ENCODE data around the gene ITGA4. TPM values are rescaled to one million over a fixed set of nuclear protein-coding genes. Genes with fewer than 3 reads are reported as not detected.
"Not testable (repeated sequence)": the region's sequence is repeated elsewhere in the genome, so short reads cannot be mapped to it uniquely, and the experiment has no call there.

Gene ITGA4
- total RNA-seq, 1 donor from 2014 or later = 106 TPM

- Mint-ChIP-seq H3K9me3 (no peaks in the 10 kb centered on the region), H3K4me1 (peaks cover 32% of the 10 kb centered on the region), H3K4me3 (no peak overlapping the region), H3K27me3 (peaks cover 3% of the 10 kb centered on the region), H3K27ac (no peak overlapping the region), H3K36me3 (ENCODE audit: low read depth) (no peaks in the 10 kb centered on the region)
- intact Hi-C loops (cut with micrococcal nuclease) = no loop called here
- no peak for DNase-seq
Measured at GRCh38 chr2:181440919-181441318, 16.3 kb upstream of the ITGA4 start.

- H3K27me3 Mint-ChIP-seq = peaks cover 3% of the 10 kb centered on the region
- intact Hi-C loops (cut with micrococcal nuclease) = no loop called here
- H3K4me1 Mint-ChIP-seq = peaks cover 32% of the 10 kb centered on the region
- H3K27ac Mint-ChIP-seq = no peak overlapping the region
- H3K4me3 Mint-ChIP-seq = no peak overlapping the region
- H3K9me3 Mint-ChIP-seq = no peaks in the 10 kb centered on the region
- no peak for DNase-seq
- no peaks in the 10 kb centered on the region for H3K36me3 Mint-ChIP-seq (ENCODE audit: low read depth)
Measured at GRCh38 chr2:181441670-181442069, 15.5 kb upstream of the ITGA4 start.

- intact Hi-C loops (cut with micrococcal nuclease) = no loop called here
- no peak overlapping the region for H3K27ac Mint-ChIP-seq
Measured at GRCh38 chr2:181444654-181445053, 12.5 kb upstream of the ITGA4 start.

GRCh38 chr2:181446985-181447384, 10.2 kb upstream of the ITGA4 start:
- Mint-ChIP-seq H3K4me1 (peaks cover 16% of the 10 kb centered on the region), H3K36me3 (ENCODE audit: low read depth) (peaks cover 9% of the 10 kb centered on the region), H3K27ac (peak overlapping the region; percentile 81), H3K27me3 (peaks cover 3% of the 10 kb centered on the region), H3K4me3 (peak overlapping the region; percentile 43), H3K9me3 (peaks cover 9% of the 10 kb centered on the region)
- DNase-seq = no peak
- intact Hi-C loops (cut with micrococcal nuclease) = loop anchor here (1.0 kb wide), 1 partner anchor 8 kb away; no protein-coding TSS in a partner anchor

More at GRCh38 chr2:181444654-181445053, 12.5 kb upstream of the ITGA4 start:
- DNase-seq = no peak
- Mint-ChIP-seq H3K4me3 (no peak overlapping the region), H3K27me3 (peaks cover 3% of the 10 kb centered on the region), H3K4me1 (peaks cover 22% of the 10 kb centered on the region), H3K36me3 (ENCODE audit: low read depth) (peaks cover 6% of the 10 kb centered on the region), H3K9me3 (peaks cover 6% of the 10 kb centered on the region)

GRCh38 chr2:181449278-181449677, 7.9 kb upstream of the ITGA4 start:
- H3K4me3 Mint-ChIP-seq; DNase-seq; H3K27me3 Mint-ChIP-seq; intact Hi-C loops (cut with micrococcal nuclease); H3K27ac Mint-ChIP-seq: not testable (repeated sequence)
- Mint-ChIP-seq H3K36me3 (ENCODE audit: low read depth) (peaks cover 10% of the 10 kb centered on the region), H3K4me1 (peaks cover 18% of the 10 kb centered on the region), H3K9me3 (peaks cover 12% of the 10 kb centered on the region)

- Mint-ChIP-seq H3K4me3 (peak overlapping the region; percentile 89), H3K4me1 (peaks cover 38% of the 10 kb centered on the region), H3K9me3 (peaks cover 5% of the 10 kb centered on the region), H3K27ac (peak overlapping the region; percentile 93), H3K36me3 (ENCODE audit: low read depth) (peaks cover 24% of the 10 kb centered on the region), H3K27me3 (no peaks in the 10 kb centered on the region)
- intact Hi-C loops (cut with micrococcal nuclease) = loop anchor here (1.0 to 10.0 kb wide), 8 partner anchors 8 to 473 kb away; partner anchors contain the start of gene UBE2E3
- DNase-seq = peak; percentile 74
Measured at GRCh38 chr2:181454686-181455450, 2.3 kb upstream of the ITGA4 start.

GRCh38 chr2:181456660-181457120, 496 bp upstream of the ITGA4 start:
- peaks cover 5% of the 10 kb centered on the region for H3K9me3 Mint-ChIP-seq
- DNase-seq = peak; percentile 94
- peaks cover 45% of the 10 kb centered on the region for H3K4me1 Mint-ChIP-seq
- H3K27ac Mint-ChIP-seq = peak overlapping the region; percentile 93
- H3K4me3 Mint-ChIP-seq = peak overlapping the region; percentile 89
- H3K36me3 Mint-ChIP-seq (ENCODE audit: low read depth) = peaks cover 28% of the 10 kb centered on the region
- intact Hi-C loops (cut with micrococcal nuclease) = loop anchor here (1.0 to 10.0 kb wide), 9 partner anchors 34 to 474 kb away; partner anchors contain the start of gene UBE2E3
- H3K27me3 Mint-ChIP-seq = no peaks in the 10 kb centered on the region

GRCh38 chr2:181457741-181458425, 697 bp downstream of the ITGA4 start:
- peak overlapping the region; percentile 93 for H3K27ac Mint-ChIP-seq
- peak overlapping the region; percentile 89 for H3K4me3 Mint-ChIP-seq
- H3K36me3 Mint-ChIP-seq (ENCODE audit: low read depth) = peaks cover 29% of the 10 kb centered on the region
- peak; percentile 85 for DNase-seq
- no peaks in the 10 kb centered on the region for H3K9me3 Mint-ChIP-seq
- intact Hi-C loops (cut with micrococcal nuclease) = loop anchor here (1.0 to 10.0 kb wide), 10 partner anchors 8 to 476 kb away; partner anchors contain the start of gene UBE2E3
- H3K4me1 Mint-ChIP-seq = peaks cover 52% of the 10 kb centered on the region
- no peaks in the 10 kb centered on the region for H3K27me3 Mint-ChIP-seq

GRCh38 chr2:181458871-181459270, 1.7 kb downstream of the ITGA4 start:
- peak overlapping the region; percentile 89 for H3K4me3 Mint-ChIP-seq
- peak overlapping the region; percentile 93 for H3K27ac Mint-ChIP-seq
- H3K4me1 Mint-ChIP-seq = peaks cover 61% of the 10 kb centered on the region
- no peak for DNase-seq
- H3K9me3 Mint-ChIP-seq = no peaks in the 10 kb centered on the region
- H3K27me3 Mint-ChIP-seq = no peaks in the 10 kb centered on the region
- H3K36me3 Mint-ChIP-seq (ENCODE audit: low read depth) = peaks cover 37% of the 10 kb centered on the region
- intact Hi-C loops (cut with micrococcal nuclease) = loop anchor here (1.0 to 10.0 kb wide), 7 partner anchors 7 to 477 kb away; partner anchors contain the start of gene UBE2E3

- Mint-ChIP-seq H3K27ac (peak overlapping the region; percentile 93), H3K4me1 (peaks cover 61% of the 10 kb centered on the region), H3K9me3 (no peaks in the 10 kb centered on the region), H3K27me3 (no peaks in the 10 kb centered on the region), H3K36me3 (ENCODE audit: low read depth) (peaks cover 44% of the 10 kb centered on the region), H3K4me3 (peak overlapping the region; percentile 89)
- intact Hi-C loops (cut with micrococcal nuclease) = loop anchor here (1.0 to 10.0 kb wide), 7 partner anchors 37 to 477 kb away; partner anchors contain the start of genes ITPRID2 and UBE2E3
- peak; percentile 60 for DNase-seq
Measured at GRCh38 chr2:181459621-181460021, 2.4 kb downstream of the ITGA4 start.

- Mint-ChIP-seq H3K27me3 (no peaks in the 10 kb centered on the region), H3K27ac (peak overlapping the region; percentile 93), H3K4me3 (peak overlapping the region; percentile 89), H3K36me3 (ENCODE audit: low read depth) (peaks cover 53% of the 10 kb centered on the region), H3K9me3 (no peaks in the 10 kb centered on the region), H3K4me1 (peaks cover 56% of the 10 kb centered on the region)
- DNase-seq = peak; percentile 79
- intact Hi-C loops (cut with micrococcal nuclease) = loop anchor here (5.0 kb wide), 1 partner anchor 431 kb away; the partner anchor contains the start of gene ITPRID2
Measured at GRCh38 chr2:181461056-181461997, 4.1 kb downstream of the ITGA4 start.

- Mint-ChIP-seq H3K27me3 (no peaks in the 10 kb centered on the region), H3K4me1 (peaks cover 51% of the 10 kb centered on the region)
Measured at GRCh38 chr2:181462033-181462432, 4.8 kb downstream of the ITGA4 start.

GRCh38 chr2:181463588-181463987, 6.4 kb downstream of the ITGA4 start:
- peak overlapping the region; percentile 30 for H3K27ac Mint-ChIP-seq

More at GRCh38 chr2:181462033-181462432, 4.8 kb downstream of the ITGA4 start:
- H3K36me3 Mint-ChIP-seq (ENCODE audit: low read depth) = peaks cover 53% of the 10 kb centered on the region
- DNase-seq = peak; percentile 67
- H3K27ac Mint-ChIP-seq = no peak overlapping the region
- peak overlapping the region; percentile 52 for H3K4me3 Mint-ChIP-seq
- intact Hi-C loops (cut with micrococcal nuclease) = loop anchor here (5.0 kb wide), 1 partner anchor 430 kb away; the partner anchor contains the start of gene ITPRID2
- H3K9me3 Mint-ChIP-seq = no peaks in the 10 kb centered on the region

More at GRCh38 chr2:181463588-181463987, 6.4 kb downstream of the ITGA4 start:
- intact Hi-C loops (cut with micrococcal nuclease) = loop anchor here (1.0 to 5.0 kb wide), 2 partner anchors 252 to 429 kb away; partner anchors contain the start of gene ITPRID2
- Mint-ChIP-seq H3K36me3 (ENCODE audit: low read depth) (peaks cover 50% of the 10 kb centered on the region), H3K4me1 (peaks cover 65% of the 10 kb centered on the region), H3K9me3 (no peaks in the 10 kb centered on the region), H3K27me3 (no peaks in the 10 kb centered on the region), H3K4me3 (peak overlapping the region; percentile 52)
- no peak for DNase-seq

Data from activated CD4-positive, alpha-beta T cell treated with anti-CD3 and anti-CD28 coated beads, Interleukin-2, amount 10 ng/mL, durations not matched to agents 24 days and 14 days (primary cell).